Trophoblast cell (in vitro differentiated cells and primary cell): ENCODE results near the gene NOPCHAP1.

ENCODE experiments used
- DNase-seq, 2 donors: peaks; one replicate each; pipeline ENCODE4 v3.0.0-alpha.2; 2016
- H2AFZ ChIP-seq: 2 replicates; pipeline ENCODE4 v1.6.1; 2013; ENCODE audit warnings: low read length, moderate library complexity, mild to moderate bottlenecking; ENCODE audit not compliant: insufficient read depth, poor library complexity
- H2AK5ac ChIP-seq: 2 replicates; pipeline ENCODE4 v1.6.1; 2013; ENCODE audit warnings: mild to moderate bottlenecking, low read length
- H2BK120ac ChIP-seq: 2 replicates; pipeline ENCODE4 v1.6.1; 2013; ENCODE audit warnings: low read length, mild to moderate bottlenecking, moderate library complexity; ENCODE audit not compliant: insufficient read depth, poor library complexity
- H2BK12ac ChIP-seq: 2 replicates; pipeline ENCODE4 v1.6.1; 2013; ENCODE audit warnings: mild to moderate bottlenecking, low read length, moderate library complexity
- H2BK5ac ChIP-seq: 2 replicates; pipeline ENCODE4 v1.6.1; 2013; ENCODE audit warnings: low read length, low read depth, moderate library complexity, mild to moderate bottlenecking; ENCODE audit not compliant: poor library complexity
- H3K14ac ChIP-seq: 2 replicates; pipeline ENCODE4 v1.6.1; 2013; ENCODE audit warnings: mild to moderate bottlenecking, low read length
- H3K18ac ChIP-seq: 2 replicates; pipeline ENCODE4 v1.6.1; 2013; ENCODE audit warnings: mild to moderate bottlenecking, low read length
- H3K23ac ChIP-seq: 2 replicates; pipeline ENCODE4 v1.6.1; 2013; ENCODE audit warnings: low read length
- H3K27ac ChIP-seq: 2 replicates; pipeline ENCODE4 v1.5.1; 2013; ENCODE audit warnings: low read depth, mild to moderate bottlenecking, inconsistent platforms, low read length, moderate library complexity
- H3K27me3 ChIP-seq: 2 replicates; pipeline ENCODE4 v1.6.1; 2013; ENCODE audit warnings: inconsistent platforms, mild to moderate bottlenecking, low read length, moderate library complexity; ENCODE audit not compliant: insufficient read depth
- H3K36me3 ChIP-seq, 2 experiments: 1 replicate in 1 of 2; 2 replicates in 1 of 2; pipeline ENCODE4 v1.6.1; 2013; ENCODE audit warnings: low read length in 2 of 2, mild to moderate bottlenecking in 2 of 2, moderate library complexity in 1 of 2; ENCODE audit not compliant: insufficient read depth in 2 of 2, control insufficient read depth in 1 of 2
- H3K4ac ChIP-seq: 2 replicates; pipeline ENCODE4 v1.6.1; 2013; ENCODE audit warnings: low read depth, mild to moderate bottlenecking, low read length, moderate library complexity
- H3K4me1 ChIP-seq, 2 experiments: 1 replicate in 1 of 2; 2 replicates in 1 of 2; pipeline ENCODE4 v1.6.1; 2013; ENCODE audit warnings: low read length in 2 of 2, mild to moderate bottlenecking in 2 of 2, moderate library complexity in 1 of 2; ENCODE audit not compliant: insufficient read depth in 2 of 2, control insufficient read depth in 1 of 2
- H3K4me2 ChIP-seq: 2 replicates; pipeline ENCODE4 v1.6.1; 2013; ENCODE audit warnings: inconsistent platforms, mild to moderate bottlenecking, low read length, moderate library complexity
- H3K4me3 ChIP-seq: 2 replicates; pipeline ENCODE4 v1.5.1; 2013; ENCODE audit warnings: mild to moderate bottlenecking, low read depth, low read length, inconsistent platforms
- H3K79me1 ChIP-seq: one replicate; pipeline ENCODE4 v1.6.1; 2013; ENCODE audit warnings: low read length
- H3K79me2 ChIP-seq: 2 replicates; pipeline ENCODE4 v1.6.1; 2013; ENCODE audit warnings: low read length, mild to moderate bottlenecking; ENCODE audit not compliant: control insufficient read depth, insufficient read depth, poor library complexity
- H3K9ac ChIP-seq: 2 replicates; pipeline ENCODE4 v1.6.1; 2013; ENCODE audit warnings: mild to moderate bottlenecking, low read length
- H3K9me3 ChIP-seq: 2 replicates; pipeline ENCODE4 v1.6.1; 2013; ENCODE audit warnings: low read depth, mild to moderate bottlenecking, control low read depth, inconsistent platforms, low read length; ENCODE audit not compliant: insufficient read depth
- H4K12ac ChIP-seq: 2 replicates; pipeline ENCODE4 v1.6.1; 2013; ENCODE audit warnings: low read depth, mild to moderate bottlenecking, low read length, moderate library complexity
- H4K8ac ChIP-seq: 2 replicates; pipeline ENCODE4 v1.6.1; 2013; ENCODE audit warnings: low read depth, mild to moderate bottlenecking, low read length, moderate library complexity
- H4K91ac ChIP-seq: one replicate; pipeline ENCODE4 v1.6.1; 2013; ENCODE audit warnings: low read depth, mild to moderate bottlenecking, low read length, moderate library complexity
- WGBS: extraction: QIAGEN DNeasy Blood & Tissue Kit; methylation state at CpG from one replicate; pipeline ENCODE4 v1.1.7; 2013; ENCODE audit warnings: missing lambda C conversion rate; ENCODE audit not compliant: insufficient read length, insufficient coverage; ENCODE audit errors: extremely low coverage; 5-methylcytosine and 5-hydroxymethylcytosine counted together

The NOPCHAP1 gene

GRCh38 chr12:105033851-105034250, 47.7 kb downstream of the NOPCHAP1 start:
- H2BK5ac ChIP-seq, result no peak overlapping the region
- H3K27me3 ChIP-seq, result no peaks in the 10 kb centered on the region
- H3K9ac ChIP-seq, result no peak overlapping the region
- no peak overlapping the region for H3K4ac ChIP-seq
- no peak overlapping the region for H3K4me2 ChIP-seq
- H4K12ac ChIP-seq, result no peak overlapping the region
- WGBS, result no CpG with 5 or more reads among the region's 2 CpGs
- no peaks in the 10 kb centered on the region for H3K36me3 ChIP-seq
- no peak overlapping the region for H2BK12ac ChIP-seq
- no peak overlapping the region for H2AFZ ChIP-seq
- peaks cover 2% of the 10 kb centered on the region for H3K9me3 ChIP-seq
- H3K23ac ChIP-seq, result no peak overlapping the region
- DNase-seq, result no peak
- no peak overlapping the region for H2AK5ac ChIP-seq
- H3K4me1 ChIP-seq, result no peaks in the 10 kb centered on the region
- no peak overlapping the region for H3K14ac ChIP-seq
- H4K8ac ChIP-seq, result no peak overlapping the region
- H4K91ac ChIP-seq, result no peak overlapping the region
- H3K27ac ChIP-seq, result no peak overlapping the region
- no peaks in the 10 kb centered on the region for H3K79me2 ChIP-seq
- no peak overlapping the region for H3K4me3 ChIP-seq
- no peaks in the 10 kb centered on the region for H3K79me1 ChIP-seq
- H2BK120ac ChIP-seq, result no peak overlapping the region
- H3K18ac ChIP-seq, result no peak overlapping the region
